OCI-LY3 (cell line): ENCODE measurements around the gene HDDC3.

Experiments used
- H2AFZ ChIP-seq: fragments of 200-600, 300-600 bp; shearing (Covaris generic); 2 replicates; pipeline ENCODE4 v1.6.0; 2014; ENCODE audit warnings: antibody characterized with exemption, low read depth, low read length
- H3K27ac ChIP-seq: fragments of 200-600, 300-600 bp; sonication (generic); 2 replicates; pipeline ENCODE4 v1.5.1; 2014; ENCODE audit warnings: mild to moderate bottlenecking, low read length, moderate library complexity, mixed read lengths
- H3K27me3 ChIP-seq: fragments of 200-600, 300-600 bp; sonication (generic); 2 replicates; pipeline ENCODE4 v1.6.1; 2014; ENCODE audit warnings: low read depth, low read length, mixed read lengths
- H3K36me3 ChIP-seq: fragments of 200-600, 300-600 bp; sonication (generic); replicated peaks from 2 replicates; pipeline ENCODE3; 2014; ENCODE audit warnings: low read depth, low read length, mixed read lengths
- H3K4me1 ChIP-seq: fragments of 300-600, 200-600 bp; sonication (generic); 2 replicates; pipeline ENCODE4 v1.6.1; 2014; ENCODE audit warnings: low read length, mixed read lengths
- H3K4me2 ChIP-seq: fragments of 200-600, 300-600 bp; sonication (generic); 2 replicates; pipeline ENCODE4 v1.6.1; 2014; ENCODE audit warnings: low read length, mixed read lengths
- H3K4me3 ChIP-seq: fragments of 300-600, 200-600 bp; sonication (generic); 2 replicates; pipeline ENCODE4 v1.5.1; 2014; ENCODE audit warnings: antibody characterized with exemption, mild to moderate bottlenecking, low read length, moderate library complexity
- H3K79me2 ChIP-seq: fragments of 300-600, 200-600 bp; shearing (Covaris generic); 2 replicates; pipeline ENCODE4 v1.6.1; 2014; ENCODE audit warnings: mild to moderate bottlenecking, low read length, mixed read lengths
- H3K9ac ChIP-seq: fragments of 300-600, 200-600 bp; shearing (Covaris generic); 2 replicates; pipeline ENCODE4 v1.6.0; 2014; ENCODE audit warnings: mild to moderate bottlenecking, low read length, moderate library complexity
- H3K9me3 ChIP-seq: fragments of 200-600, 300-600 bp; shearing (Covaris generic); 2 replicates; pipeline ENCODE4 v1.6.1; 2014; ENCODE audit warnings: low read length, mixed read lengths; ENCODE audit not compliant: insufficient read depth
- H4K20me1 ChIP-seq: fragments of 200-600, 300-600 bp; sonication (generic); 2 replicates; pipeline ENCODE4 v1.6.1; 2016; ENCODE audit warnings: low read length, mixed read lengths; ENCODE audit not compliant: insufficient read depth
- CTCF ChIP-seq: fragments of 200-600, 300-600 bp; sonication (generic); IDR thresholded peaks from 2 replicates; pipeline ENCODE4 v1.5.1; 2014; ENCODE audit warnings: antibody characterized with exemption, low read length, low read depth
- EZH2phosphoT487 ChIP-seq: fragments of 200-600 bp; shearing (Covaris generic); IDR thresholded peaks from 2 replicates; pipeline ENCODE4 v1.6.1; 2018; ENCODE audit warnings: antibody characterized with exemption, mixed run types, low read depth

The HDDC3 gene

GRCh38 chr15:90883976-90884718 lies 48.2 kb downstream of the HDDC3 start, which contains the start of gene FES:
Gene FES, plus strand, starts transcription at chr15:90884504. Its CDS starts 542 bp downstream, at chr15:90885046.
- H3K9me3 ChIP-seq, result no peaks in the 10 kb centered on the region
- H3K79me2 ChIP-seq, result no peaks in the 10 kb centered on the region
- peaks cover 3% of the 10 kb centered on the region for H3K36me3 ChIP-seq
- no peak for TF ChIP-seq EZH2phosphoT487
- no peak for TF ChIP-seq CTCF
- H3K4me2 ChIP-seq, result peak within 1 kb of the TSS; percentile 55
- H2AFZ ChIP-seq, result no peak within 1 kb of the TSS
- peaks cover 14% of the 10 kb centered on the region; the same call in 1 of the 2 replicates for H3K4me1 ChIP-seq
- no peaks in the 10 kb centered on the region for H3K27me3 ChIP-seq
- no peak within 1 kb of the TSS for H3K27ac ChIP-seq
- H4K20me1 ChIP-seq, result no peaks in the 10 kb centered on the region
- peak within 1 kb of the TSS; percentile 29; the same call in 1 of the 2 replicates for H3K9ac ChIP-seq
- H3K4me3 ChIP-seq, result peak within 1 kb of the TSS; percentile 58

- no peaks in the 10 kb centered on the region for H3K27me3 ChIP-seq
- H3K4me3 ChIP-seq, result no peak overlapping the region
- no peaks in the 10 kb centered on the region for H3K9me3 ChIP-seq
- no peak overlapping the region for H2AFZ ChIP-seq
- H3K4me1 ChIP-seq, result peaks cover 14% of the 10 kb centered on the region; the same call in 1 of the 2 replicates
- H3K9ac ChIP-seq, result no peak overlapping the region
- peak overlapping the region; percentile 55; the same call in 1 of the 2 replicates for H3K4me2 ChIP-seq
- no peak overlapping the region for H3K27ac ChIP-seq
- no peaks in the 10 kb centered on the region for H4K20me1 ChIP-seq
- no peak for TF ChIP-seq CTCF
- no peak for TF ChIP-seq EZH2phosphoT487
- peaks cover 3% of the 10 kb centered on the region for H3K36me3 ChIP-seq
- H3K79me2 ChIP-seq, result no peaks in the 10 kb centered on the region
Measured at GRCh38 chr15:90883526-90883975, 48.8 kb downstream of the HDDC3 start.

- Histone ChIP-seq H3K27ac (no peak overlapping the region), H3K79me2 (no peaks in the 10 kb centered on the region), H3K36me3 (peaks cover 3% of the 10 kb centered on the region), H3K4me1 (peaks cover 14% of the 10 kb centered on the region; the same call in 1 of the 2 replicates), H3K4me2 (no peak overlapping the region), H3K27me3 (no peaks in the 10 kb centered on the region), H3K4me3 (no peak overlapping the region), H2AFZ (no peak overlapping the region), H3K9me3 (no peaks in the 10 kb centered on the region), H4K20me1 (no peaks in the 10 kb centered on the region), H3K9ac (no peak overlapping the region)
- no peak for TF ChIP-seq CTCF
- no peak for TF ChIP-seq EZH2phosphoT487
Measured at GRCh38 chr15:90882781-90883525, 49.4 kb downstream of the HDDC3 start.
